ENCODE results near the gene OGT. TPM values are rescaled to one million over a fixed set of nuclear protein-coding genes. Genes with fewer than 3 reads are reported as not detected.

OGT gene
- polyA plus RNA-seq, 6 donors from 2014 or later = 17.5 to 39.7 (median 29.0) TPM

DNA sequence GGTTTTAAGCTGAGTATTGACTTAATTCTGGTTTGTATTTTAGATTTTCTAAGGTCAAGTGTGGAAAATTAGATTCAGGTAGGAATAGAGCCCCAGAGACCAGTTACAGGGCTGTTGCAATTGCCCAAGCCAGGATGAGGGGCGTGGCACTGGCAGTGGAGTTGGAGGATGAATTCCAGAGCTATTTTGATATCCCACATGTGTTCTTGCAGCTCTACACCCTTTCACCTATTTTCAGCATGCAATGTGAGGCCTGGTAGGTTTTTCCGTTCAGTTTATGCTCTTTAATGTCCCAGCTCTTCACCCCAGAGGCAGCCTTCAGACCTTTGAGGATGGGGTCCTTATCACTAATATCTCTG, 17.9 kb upstream of the OGT start:
- H3K9me3 Mint-ChIP-seq = peaks cover 0 to 11% (median 6%) of the 10 kb centered on the region in 7 donors
- no peak overlapping the region for H3K27ac Mint-ChIP-seq
- H3K36me3 Mint-ChIP-seq = peaks cover 0 to 8% of the 10 kb centered on the region in 2 donors
- H3K4me1 Mint-ChIP-seq = no peaks in the 10 kb centered on the region
- no peaks in the 10 kb centered on the region for H3K27me3 Mint-ChIP-seq
- DNase-seq (no peak), ATAC-seq (ENCODE audit: low read depth in 2 of 2) (no peak)
- no peak overlapping the region for H3K4me3 Mint-ChIP-seq

DNA sequence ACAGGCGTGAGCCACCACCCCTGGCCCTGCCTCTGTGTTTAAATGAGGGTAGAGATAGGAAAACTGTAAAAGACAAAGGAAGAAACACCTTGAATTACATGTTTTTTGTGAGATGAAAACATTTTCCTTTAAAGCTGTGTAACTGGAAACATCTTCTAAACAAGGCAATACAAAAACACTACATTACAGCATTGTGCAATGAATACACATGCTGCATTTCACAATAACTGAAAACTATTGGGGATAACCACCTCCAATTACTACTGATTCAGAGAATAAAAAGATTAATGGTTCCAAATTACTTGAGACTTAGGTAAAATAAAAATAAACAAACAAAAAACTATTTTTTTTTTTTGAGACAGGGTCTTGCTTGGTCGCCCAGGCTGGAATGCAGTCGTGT, 7.6 kb upstream of the OGT start:
- peaks cover 0 to 5% (median 0%) of the 10 kb centered on the region in 7 donors for H3K9me3 Mint-ChIP-seq
- no peak for ATAC-seq (ENCODE audit: low read depth in 2 of 2)

DNA sequence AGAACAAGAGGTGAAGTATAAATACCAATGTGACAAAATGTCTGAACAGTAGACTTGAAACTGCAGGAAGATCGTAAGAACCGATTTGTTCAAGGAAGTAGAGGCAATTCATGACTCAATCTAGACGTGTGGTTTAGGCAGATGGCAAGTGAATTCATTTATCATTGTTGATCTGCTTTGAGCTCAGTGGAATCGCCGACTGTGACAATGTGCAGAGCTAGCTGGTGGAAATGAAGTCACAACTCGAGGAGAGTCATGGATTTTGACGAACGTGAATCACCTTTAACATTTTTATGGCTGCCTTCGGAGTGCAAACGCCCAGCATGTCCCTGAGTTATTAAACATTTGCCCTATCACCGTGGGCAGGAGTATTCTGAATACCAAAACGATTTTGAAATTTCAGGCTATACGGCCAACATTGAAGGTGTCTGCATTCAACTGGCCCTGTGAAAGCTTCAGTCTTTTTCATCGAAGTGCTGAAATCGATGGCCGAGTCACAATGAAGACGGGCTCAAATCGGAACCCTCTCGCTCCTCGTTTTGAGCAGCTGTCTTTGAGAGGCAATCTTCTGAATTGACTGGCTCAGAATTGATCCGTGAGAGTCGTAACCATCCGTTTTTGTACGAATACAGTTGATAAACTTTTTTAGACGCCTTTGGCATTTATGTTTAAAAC, 689 bp upstream of the OGT start:
- Mint-ChIP-seq H3K9me3 (peaks cover 0 to 8% (median 0%) of the 10 kb centered on the region in 7 donors), H3K4me3 (peak overlapping the region; percentile 88 to 100 (median 96)), H3K4me1 (peaks cover 11 to 17% (median 16%) of the 10 kb centered on the region in 3 donors), H3K27ac (peak overlapping the region; percentile 86 to 98 (median 96)), H3K36me3 (peaks cover 0 to 14% of the 10 kb centered on the region in 2 donors), H3K27me3 (no peaks in the 10 kb centered on the region)
- DNase-seq (peak; percentile 46), ATAC-seq (ENCODE audit: low read depth in 2 of 2) (peak; percentile 20 to 45)

More for the DNA sequence above, 7.6 kb upstream of the OGT start:
- Mint-ChIP-seq H3K27me3 (no peaks in the 10 kb centered on the region), H3K36me3 (no peaks in the 10 kb centered on the region), H3K4me1 (no peaks in the 10 kb centered on the region), H3K4me3 (no peak overlapping the region), H3K27ac (no peak overlapping the region)
- DNase-seq = no peak

DNA sequence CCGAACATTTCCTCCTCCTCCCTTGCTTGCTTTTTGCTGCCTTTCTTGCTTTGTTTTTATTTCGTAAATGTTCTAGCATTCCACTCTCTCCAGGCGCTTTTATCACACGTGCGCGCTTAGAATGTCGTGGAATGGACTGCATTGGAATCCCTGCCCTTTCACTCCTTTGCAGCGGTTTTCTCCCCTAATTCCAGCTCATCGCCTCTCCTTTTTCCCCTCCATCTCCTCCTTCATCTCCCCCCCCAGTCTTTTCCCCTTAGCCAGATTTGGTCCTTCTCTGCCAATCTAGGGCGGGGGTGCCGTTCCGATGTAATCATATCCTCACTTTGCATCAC, 579 bp downstream of the OGT start:
- ATAC-seq (ENCODE audit: low read depth in 2 of 2) = no peak
- Mint-ChIP-seq H3K36me3 (peaks cover 0 to 14% of the 10 kb centered on the region in 2 donors), H3K27ac (peak overlapping the region; percentile 86 to 98 (median 96)), H3K4me3 (peak overlapping the region; percentile 88 to 100 (median 96)), H3K9me3 (peaks cover 0 to 8% (median 0%) of the 10 kb centered on the region in 7 donors), H3K4me1 (peaks cover 11 to 22% (median 16%) of the 10 kb centered on the region in 3 donors), H3K27me3 (no peaks in the 10 kb centered on the region)
- no peak for DNase-seq

DNA sequence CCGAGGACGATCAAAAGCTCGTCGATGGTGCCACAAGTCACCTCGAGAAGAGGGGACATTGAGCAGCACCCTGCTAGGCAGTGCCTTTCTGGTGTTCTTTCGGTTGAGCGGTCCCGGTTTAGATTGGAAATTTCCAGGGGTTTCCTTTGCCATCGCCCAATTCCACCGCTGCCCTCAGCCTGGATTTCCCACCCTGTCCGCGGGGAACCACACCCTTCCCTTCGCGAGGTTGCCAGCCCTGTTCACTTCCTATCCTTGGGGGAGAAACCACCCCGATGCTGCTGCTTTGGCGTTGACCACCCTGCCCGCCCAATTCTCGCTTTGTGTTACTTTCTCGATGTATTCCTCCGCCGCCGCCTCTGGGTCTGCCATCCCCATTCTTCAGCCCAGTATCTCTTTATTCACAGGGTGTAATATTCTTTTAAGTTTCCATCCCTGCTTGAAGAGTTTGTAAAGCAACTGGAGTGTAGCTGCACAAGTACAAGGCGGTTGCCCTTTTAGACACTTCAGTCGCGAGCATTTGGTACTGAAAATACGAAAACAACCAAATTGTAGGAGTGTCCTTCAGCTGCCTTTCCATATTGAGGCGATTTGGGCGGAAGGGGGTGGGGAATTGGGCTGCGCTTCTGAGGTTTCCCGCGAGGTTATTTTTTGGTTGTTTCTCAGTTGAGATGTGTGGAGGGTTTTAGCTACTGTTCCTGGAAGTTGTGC, 1.1 kb downstream of the OGT start:
- Mint-ChIP-seq H3K4me1 (peaks cover 11 to 23% (median 16%) of the 10 kb centered on the region in 3 donors), H3K27me3 (no peaks in the 10 kb centered on the region), H3K36me3 (peaks cover 0 to 14% of the 10 kb centered on the region in 2 donors), H3K27ac (peak overlapping the region; percentile 86 to 98 (median 96)), H3K4me3 (peak overlapping the region; percentile 88 to 100 (median 96)), H3K9me3 (peaks cover 0 to 8% (median 0%) of the 10 kb centered on the region in 7 donors)
- no peak for ATAC-seq (ENCODE audit: low read depth in 2 of 2)
- DNase-seq = peak; percentile 16

DNA sequence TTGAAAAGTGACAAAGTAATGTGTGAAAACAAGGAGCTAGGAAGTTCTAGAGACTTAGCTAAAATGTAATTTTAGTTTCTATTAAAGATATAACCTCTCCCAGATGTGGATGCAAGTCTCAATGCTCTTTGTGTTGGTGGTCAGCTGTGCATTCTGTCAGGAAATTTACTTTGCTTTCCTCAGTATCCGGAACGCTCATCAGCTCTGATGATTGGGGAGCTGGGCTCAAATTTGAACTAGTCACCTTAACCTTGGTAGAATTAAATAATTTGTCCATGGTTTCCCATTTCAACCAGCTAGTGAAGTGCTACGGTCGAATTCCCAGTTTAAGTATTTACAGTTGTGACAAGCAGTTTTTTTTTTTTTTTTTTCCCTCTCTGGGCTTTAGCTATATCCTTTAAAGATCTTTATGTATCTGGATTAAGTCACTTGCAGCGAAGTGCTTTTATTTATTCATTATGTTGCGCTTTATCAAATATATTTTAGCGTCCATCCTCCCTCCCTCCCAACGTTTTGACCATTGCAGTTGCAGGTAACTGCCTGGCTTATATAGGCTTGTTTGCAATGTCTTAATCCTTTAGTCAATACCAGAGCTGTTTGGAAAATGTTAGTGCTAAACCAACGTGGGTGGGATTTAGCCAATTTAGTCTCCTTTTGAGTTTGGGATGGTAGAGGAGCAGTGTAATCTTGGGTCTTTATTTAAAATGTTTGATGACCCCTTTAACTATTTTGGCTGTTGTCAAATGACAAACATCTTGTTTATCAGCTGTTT, 2.1 kb downstream of the OGT start:
- DNase-seq = no peak
- no peak for ATAC-seq (ENCODE audit: low read depth in 2 of 2)
- Mint-ChIP-seq H3K4me1 (peaks cover 16 to 32% (median 16%) of the 10 kb centered on the region in 3 donors), H3K27ac (peak overlapping the region in 5 of 6 donors; percentile 30 to 98 (median 95)), H3K27me3 (no peaks in the 10 kb centered on the region), H3K4me3 (peak overlapping the region; percentile 88 to 100 (median 96)), H3K36me3 (peaks cover 0 to 14% of the 10 kb centered on the region in 2 donors), H3K9me3 (peaks cover 0 to 8% (median 0%) of the 10 kb centered on the region in 7 donors)

DNA sequence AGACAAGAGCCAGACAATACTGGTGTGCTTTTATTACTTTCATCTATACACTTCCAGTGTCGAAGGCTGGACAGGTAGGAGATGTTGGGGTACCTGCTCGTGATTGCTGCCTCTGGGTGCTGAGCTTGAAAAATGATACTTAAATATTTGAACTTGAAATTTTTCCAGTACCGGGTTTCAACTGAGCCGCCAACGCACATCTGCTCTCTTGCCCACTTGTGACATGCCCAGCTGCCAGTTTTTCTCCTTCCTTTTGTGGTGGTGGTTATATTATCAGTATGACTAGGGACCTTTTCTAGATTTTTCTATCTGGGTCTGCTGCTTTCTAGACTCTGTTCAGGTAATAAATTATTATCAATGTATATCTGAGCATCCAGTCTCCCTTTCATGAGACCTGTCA, 3.4 kb downstream of the OGT start:
- peaks cover 0 to 7% (median 0%) of the 10 kb centered on the region in 7 donors for H3K9me3 Mint-ChIP-seq
- H3K4me1 Mint-ChIP-seq = peaks cover 18 to 37% (median 22%) of the 10 kb centered on the region in 3 donors
- ATAC-seq (ENCODE audit: low read depth in 2 of 2) (no peak), DNase-seq (no peak)
- H3K4me3 Mint-ChIP-seq = peak overlapping the region; percentile 46 to 100 (median 74)
- H3K27me3 Mint-ChIP-seq = no peaks in the 10 kb centered on the region
- H3K27ac Mint-ChIP-seq = peak overlapping the region in 4 of 6 donors; percentile 15 to 55 (median 31)
- H3K36me3 Mint-ChIP-seq = peaks cover 0 to 14% of the 10 kb centered on the region in 2 donors

DNA sequence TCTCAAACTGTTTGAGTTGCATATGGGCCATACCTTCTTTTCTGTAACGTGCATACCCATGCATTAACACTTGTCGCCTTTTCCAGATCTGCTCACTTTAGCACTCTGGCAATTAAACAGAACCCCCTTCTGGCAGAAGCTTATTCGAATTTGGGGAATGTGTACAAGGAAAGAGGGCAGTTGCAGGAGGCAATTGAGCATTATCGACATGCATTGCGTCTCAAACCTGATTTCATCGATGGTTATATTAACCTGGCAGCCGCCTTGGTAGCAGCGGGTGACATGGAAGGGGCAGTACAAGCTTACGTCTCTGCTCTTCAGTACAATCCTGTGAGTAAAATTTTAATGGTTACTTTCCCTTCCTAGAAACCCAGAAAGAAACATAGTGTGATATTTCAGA, 4.8 kb downstream of the OGT start:
- peaks cover 16 to 40% (median 34%) of the 10 kb centered on the region in 3 donors for H3K4me1 Mint-ChIP-seq
- H3K4me3 Mint-ChIP-seq = peak overlapping the region in 3 of 8 donors; percentile 6 to 22 (median 10)
- H3K36me3 Mint-ChIP-seq = peaks cover 0 to 14% of the 10 kb centered on the region in 2 donors
- no peaks in the 10 kb centered on the region for H3K27me3 Mint-ChIP-seq
- peak overlapping the region in 1 of 6 donors; percentile 31 for H3K27ac Mint-ChIP-seq
- peaks cover 0 to 5% (median 0%) of the 10 kb centered on the region in 7 donors for H3K9me3 Mint-ChIP-seq
- no peak for DNase-seq
- no peak for ATAC-seq (ENCODE audit: low read depth in 2 of 2)

DNA sequence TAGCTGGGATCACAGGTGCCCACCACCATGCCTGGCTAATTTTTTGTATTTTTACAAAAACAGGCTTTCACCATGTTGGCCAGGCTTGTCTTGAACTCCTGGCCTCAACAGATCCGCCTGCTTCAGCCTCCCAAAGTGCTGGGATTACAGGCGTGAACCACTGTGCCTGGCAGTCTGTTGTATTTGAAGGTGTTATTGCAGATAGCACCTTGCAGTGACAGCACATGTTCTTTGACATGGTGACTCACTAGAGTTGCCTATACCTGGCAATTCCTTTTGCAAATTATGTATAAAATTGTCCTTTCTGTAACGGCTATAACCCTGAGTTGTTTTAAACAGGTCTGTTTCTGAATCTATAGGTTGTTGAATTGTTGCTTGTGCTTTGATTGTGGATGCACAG, 7.9 kb downstream of the OGT start:
- ATAC-seq (ENCODE audit: low read depth in 2 of 2) = peak; percentile 11 to 12

DNA sequence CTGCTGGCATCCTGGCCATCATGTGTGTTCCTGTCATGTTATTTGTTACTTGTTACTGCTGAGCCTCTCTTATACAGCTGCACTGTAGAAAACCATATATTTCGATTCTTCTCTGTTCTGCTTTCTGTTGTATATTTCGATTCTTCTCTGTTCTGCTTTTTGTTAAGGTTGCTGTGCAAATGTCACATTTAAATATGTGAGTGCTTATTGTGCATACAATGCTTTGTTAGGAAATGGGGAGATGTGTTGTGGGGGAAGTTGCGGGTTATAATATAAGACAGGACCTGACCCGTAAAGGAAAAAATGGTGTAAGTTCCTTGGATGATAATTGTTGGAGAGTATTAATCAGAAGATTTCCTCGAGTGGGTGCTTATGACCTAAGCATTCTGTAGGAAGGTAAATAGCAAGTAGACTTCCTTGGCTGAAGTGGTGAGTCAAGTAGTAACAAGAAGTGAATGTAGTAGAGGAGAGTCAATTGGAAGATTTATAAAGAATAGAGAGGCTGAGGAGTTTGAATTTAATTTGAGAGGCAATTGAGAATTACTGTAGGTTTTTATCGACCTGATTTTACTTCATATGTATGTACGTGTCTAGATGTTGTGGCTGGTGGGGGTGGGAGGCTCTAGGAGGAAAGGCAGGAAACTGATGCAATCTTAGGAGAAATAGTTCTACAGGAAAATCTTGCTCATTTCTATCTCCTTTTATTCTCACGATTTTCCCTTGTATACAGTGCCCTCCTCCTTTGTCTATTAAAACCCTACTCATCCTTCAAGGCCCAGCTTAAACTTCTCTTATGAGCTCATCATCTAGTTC, 8.5 kb downstream of the OGT start:
- DNase-seq (peak; percentile 53), ATAC-seq (ENCODE audit: low read depth in 2 of 2) (peak; percentile 93 to 95)
- no peaks in the 10 kb centered on the region for H3K9me3 Mint-ChIP-seq
- no peaks in the 10 kb centered on the region for H3K27me3 Mint-ChIP-seq
- H3K36me3 Mint-ChIP-seq = no peaks in the 10 kb centered on the region
- H3K27ac Mint-ChIP-seq = peak overlapping the region; percentile 29 to 83 (median 70)
- peak overlapping the region; percentile 9 to 71 (median 35) for H3K4me3 Mint-ChIP-seq
- H3K4me1 Mint-ChIP-seq = peaks cover 13 to 35% (median 29%) of the 10 kb centered on the region in 3 donors

More for the DNA sequence above, 7.9 kb downstream of the OGT start:
- Mint-ChIP-seq H3K36me3 (no peaks in the 10 kb centered on the region), H3K27me3 (no peaks in the 10 kb centered on the region), H3K4me3 (peak overlapping the region in 7 of 8 donors; percentile 24 to 71 (median 40)), H3K27ac (peak overlapping the region; percentile 29 to 83 (median 70)), H3K9me3 (no peaks in the 10 kb centered on the region), H3K4me1 (peaks cover 16 to 40% (median 32%) of the 10 kb centered on the region in 3 donors)
- no peak for DNase-seq

DNA sequence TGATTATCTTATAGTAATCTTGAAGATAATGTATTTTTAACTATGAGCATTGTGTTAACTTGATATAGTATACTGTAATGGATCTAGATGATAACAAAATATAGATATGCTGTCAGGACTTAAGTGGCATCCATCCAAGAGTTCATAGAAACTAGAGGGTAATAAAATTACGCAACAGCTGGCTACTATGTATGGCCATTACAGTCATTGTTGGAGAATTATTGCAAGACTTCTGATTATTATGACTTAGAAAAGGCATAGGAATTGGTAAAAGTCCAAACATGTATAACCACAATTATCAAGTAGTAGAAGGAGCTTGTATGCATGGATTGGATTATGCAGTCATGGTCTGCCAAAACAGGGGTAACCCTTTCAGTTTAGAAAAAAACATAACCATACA, 9.5 kb downstream of the OGT start:
- H3K9me3 Mint-ChIP-seq = no peaks in the 10 kb centered on the region
- no peak overlapping the region for H3K4me3 Mint-ChIP-seq
- no peaks in the 10 kb centered on the region for H3K36me3 Mint-ChIP-seq
- peaks cover 14 to 29% (median 26%) of the 10 kb centered on the region in 3 donors for H3K4me1 Mint-ChIP-seq
- DNase-seq (no peak), ATAC-seq (ENCODE audit: low read depth in 2 of 2) (no peak)
- no peak overlapping the region for H3K27ac Mint-ChIP-seq
- no peaks in the 10 kb centered on the region for H3K27me3 Mint-ChIP-seq

DNA sequence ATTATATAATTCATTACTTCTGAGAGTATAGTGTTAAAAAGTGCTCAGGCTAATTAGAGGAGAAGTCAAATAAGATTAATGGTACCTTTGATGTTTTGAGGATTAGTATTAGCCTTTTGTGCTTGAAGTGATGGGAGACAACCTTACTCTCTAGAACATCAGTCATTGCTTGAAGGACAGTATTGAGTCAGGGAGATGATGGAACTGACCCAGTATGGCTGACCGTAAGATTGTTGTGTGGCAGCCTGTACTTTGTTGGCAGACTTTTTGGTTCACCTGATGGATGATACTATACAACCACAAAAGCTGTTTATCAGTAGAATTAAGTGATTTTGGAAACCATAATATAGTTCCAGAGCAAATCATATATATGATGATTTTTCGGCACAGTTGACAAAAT, 9.9 kb downstream of the OGT start:
- ATAC-seq (ENCODE audit: low read depth in 2 of 2) = no peak
- Mint-ChIP-seq H3K27me3 (no peaks in the 10 kb centered on the region), H3K27ac (no peak overlapping the region), H3K36me3 (no peaks in the 10 kb centered on the region), H3K4me3 (no peak overlapping the region), H3K4me1 (peaks cover 14 to 26% (median 26%) of the 10 kb centered on the region in 3 donors), H3K9me3 (no peaks in the 10 kb centered on the region)
- no peak for DNase-seq
